ENCODE results near the gene IL17C.

The IL17C gene

DNA sequence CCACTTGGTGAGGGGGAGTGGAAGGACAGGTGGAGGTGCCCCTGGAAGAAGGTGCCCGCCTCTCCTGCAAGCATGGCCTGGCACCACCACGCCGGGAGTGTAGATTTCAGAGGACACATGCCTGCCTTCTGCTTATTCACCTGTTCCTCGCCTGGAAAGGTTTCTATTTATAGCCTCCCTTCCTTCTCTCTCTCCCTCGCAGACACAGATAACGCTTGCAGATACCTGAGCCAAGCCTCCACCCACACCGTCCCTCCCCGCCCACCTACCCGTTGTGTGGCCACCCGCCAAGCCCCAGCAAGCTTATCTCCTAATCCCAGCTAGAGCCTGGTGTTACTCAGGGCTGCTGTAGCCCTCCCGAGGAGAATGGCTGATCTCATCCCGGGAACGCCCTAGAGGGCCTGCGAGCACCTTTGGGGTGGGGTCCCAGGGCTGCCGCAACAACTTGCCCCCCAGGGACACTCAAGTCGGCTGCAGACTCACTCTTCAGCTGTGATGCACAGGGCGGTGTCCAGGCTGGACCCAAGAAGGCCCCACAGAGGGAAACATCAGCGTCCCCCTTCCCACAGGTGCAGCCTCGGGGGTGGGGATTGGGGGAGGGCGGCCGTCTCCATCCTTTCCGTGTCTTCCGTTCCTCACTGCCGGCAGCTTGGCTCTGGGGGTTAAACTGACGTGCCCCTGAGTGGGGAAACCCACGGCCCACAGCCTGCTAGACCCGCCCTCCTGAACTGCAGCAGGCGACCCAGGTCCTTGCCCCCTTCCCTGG is 49.8 kb downstream of the IL17C start:
- in situ Hi-C loops (cut with MboI; ENCODE audit: low sequenced_read_pairs): no loop called here
- Histone ChIP-seq H3K36me3 (replicated peaks) (no peaks in the 10 kb centered on the region), H3K9me3 (no peaks in the 10 kb centered on the region), H3K27me3 (ENCODE audit: low read depth) (peaks cover 8% of the 10 kb centered on the region), H3K4me3 (no peak overlapping the region), H3K4me1 (peaks cover 5% of the 10 kb centered on the region; the same call in 1 of the 2 replicates)
- no peak for DNase-seq (ENCODE audit: low spot score in 2 of 2)
